T-helper 22 cell (primary cell): Measurements from ENCODE around the gene SCARB1.

Experiments
- DNase-seq: peaks from one replicate; pipeline ENCODE4 v3.0.0-alpha.2; 2020; ENCODE audit warnings: low read depth

Gene SCARB1

GRCh38 chr12:124745891-124746570 is 117.6 kb downstream of the SCARB1 start:
- no peak for DNase-seq

DNA sequence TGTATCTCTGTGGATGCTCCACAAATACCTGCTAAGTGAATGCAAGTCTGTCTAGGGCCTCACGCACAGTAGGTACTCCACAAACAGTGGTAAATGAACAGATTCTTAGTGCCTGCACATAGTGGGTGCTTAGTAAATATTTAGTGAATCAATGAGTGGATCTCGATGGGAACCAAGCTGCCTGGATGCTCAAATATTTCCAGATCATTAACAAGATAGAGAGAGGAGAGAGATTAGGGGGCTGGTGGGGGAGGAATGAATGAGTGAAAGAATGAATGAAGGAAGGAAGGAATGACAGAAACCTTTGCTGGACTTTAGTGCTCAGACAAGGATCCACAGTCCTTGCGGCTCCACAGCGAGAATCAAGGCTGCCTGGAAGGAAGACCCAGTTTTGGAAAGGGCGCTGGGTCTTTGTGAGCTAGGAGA is 118.2 kb downstream of the SCARB1 start:
- no peak for DNase-seq

- DNase-seq, result no peak
These were observed 118.8 kb downstream of the SCARB1 start for GRCh38 chr12:124744659-124745464.

- DNase-seq, result no peak
These were observed 119.4 kb downstream of the SCARB1 start for GRCh38 chr12:124744273-124744640.

- no peak for DNase-seq
These were observed 120.0 kb downstream of the SCARB1 start for GRCh38 chr12:124743479-124744272.

DNA sequence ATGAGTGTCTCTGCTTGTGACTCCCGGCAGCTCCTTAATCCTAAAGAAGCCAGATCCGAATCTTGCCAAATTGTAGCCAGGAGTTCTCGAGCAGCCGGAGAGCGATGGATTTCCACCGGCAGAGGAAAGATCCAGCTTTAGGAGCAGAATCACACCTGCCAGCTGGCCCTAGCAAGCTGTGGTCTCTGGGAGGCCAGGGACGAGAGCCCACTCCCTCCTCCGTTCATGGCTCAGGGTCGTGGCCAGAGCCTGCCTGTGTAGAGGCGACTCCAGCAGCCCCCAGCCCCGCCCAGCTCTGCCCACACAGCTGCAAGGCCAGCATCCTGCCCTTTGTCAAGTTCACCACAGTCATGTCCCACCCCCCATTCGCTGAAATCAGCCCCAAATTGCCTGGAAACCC is 121.0 kb downstream of the SCARB1 start:
- DNase-seq, result no peak

GRCh38 chr12:124742111-124742510 is 121.6 kb downstream of the SCARB1 start:
- DNase-seq, result no peak

- DNase-seq, result no peak
These were observed 122.5 kb downstream of the SCARB1 start for GRCh38 chr12:124741211-124741610.

- DNase-seq, result no peak
These were observed 123.0 kb downstream of the SCARB1 start for GRCh38 chr12:124740691-124741137.

GRCh38 chr12:124739953-124740561 is 123.6 kb downstream of the SCARB1 start:
- DNase-seq, result no peak

GRCh38 chr12:124738636-124739467 is 124.8 kb downstream of the SCARB1 start:
- DNase-seq, result no peak

GRCh38 chr12:124737772-124738635 is 125.7 kb downstream of the SCARB1 start:
- DNase-seq, result no peak

- no peak for DNase-seq
These were observed 126.6 kb downstream of the SCARB1 start for GRCh38 chr12:124737040-124737419.

GRCh38 chr12:124736115-124737039 is 127.3 kb downstream of the SCARB1 start:
- DNase-seq, result no peak

- no peak for DNase-seq
These were observed 129.4 kb downstream of the SCARB1 start for GRCh38 chr12:124734224-124734788.

GRCh38 chr12:124733086-124733485 is 130.6 kb downstream of the SCARB1 start:
- DNase-seq, result no peak

DNA sequence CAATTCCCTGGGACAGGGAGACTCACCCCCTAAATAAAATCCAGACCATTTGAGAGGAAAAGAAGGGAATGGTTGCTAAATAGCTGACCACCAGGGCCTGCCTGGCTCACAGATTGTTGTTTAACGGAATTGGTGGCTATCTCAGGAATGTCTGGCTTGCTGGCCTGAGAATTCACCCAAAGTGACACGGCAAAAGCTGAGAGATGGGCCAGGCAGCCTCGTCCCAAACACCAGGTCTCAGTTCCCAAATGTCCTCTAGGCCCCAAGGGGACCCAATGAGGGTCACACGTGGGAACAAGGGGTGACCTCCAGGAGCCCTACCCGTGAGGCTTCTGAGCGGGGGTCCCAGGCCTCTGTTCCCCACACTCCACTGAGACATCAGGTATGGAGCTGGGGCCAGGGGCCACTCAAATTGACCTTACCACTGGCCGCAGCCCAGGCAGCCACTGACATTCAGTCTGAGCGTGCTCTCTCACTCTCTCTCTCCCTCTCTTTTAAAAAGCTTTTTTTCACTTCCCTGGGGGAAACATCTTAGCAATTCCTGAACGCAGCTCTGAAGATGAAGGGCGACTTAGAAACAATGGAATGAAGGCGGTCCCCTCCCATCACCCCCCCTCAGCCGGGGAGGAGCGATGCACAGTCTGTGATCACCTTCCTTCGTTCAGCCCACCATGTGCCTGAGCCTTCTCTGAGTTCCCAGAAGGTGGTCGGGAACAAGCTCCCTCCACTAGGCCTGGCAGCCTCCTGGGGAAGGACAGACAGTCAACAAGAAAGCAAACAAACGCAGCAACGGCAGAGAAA is 131.2 kb downstream of the SCARB1 start:
- no peak for DNase-seq

- no peak for DNase-seq
These were observed 131.8 kb downstream of the SCARB1 start for GRCh38 chr12:124731869-124732268.
